HG02798 (cell line): ENCODE measurements around the gene TMEM72.

Source experiments
- ATAC-seq: cut with Tn5 transposase; IDR thresholded peaks from one replicate; pipeline ENCODE4 v1.9.1; 2021; ENCODE audit warnings: mild to moderate bottlenecking; ENCODE audit not compliant: unreplicated experiment, poor library complexity

The TMEM72 gene

GRCh38 chr10:44914891-44915290, 3.8 kb downstream of the TMEM72 start:
- ATAC-seq = no peak

GRCh38 chr10:44916429-44916828, 5.3 kb downstream of the TMEM72 start:
- ATAC-seq = no peak

GRCh38 chr10:44917848-44918247, 6.7 kb downstream of the TMEM72 start:
- ATAC-seq = no peak

DNA sequence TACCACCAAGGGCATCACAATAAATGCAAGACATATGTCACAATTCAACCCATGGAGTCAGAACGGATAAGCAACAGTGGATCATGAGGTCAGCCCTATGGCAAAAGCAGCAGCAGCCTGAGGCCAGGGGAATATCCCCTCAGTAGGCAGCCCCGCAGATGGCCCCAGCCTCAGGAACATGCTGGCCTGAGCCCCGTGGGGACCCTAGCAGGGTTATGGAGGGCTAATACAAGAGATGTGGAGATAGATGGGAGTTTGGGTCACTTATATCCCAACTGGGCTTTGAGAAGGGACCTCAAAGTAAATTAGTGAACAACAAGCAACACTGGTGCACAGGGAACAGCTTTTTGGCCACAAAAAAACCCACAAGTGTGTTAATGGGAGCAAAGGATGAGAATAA, 9.1 kb downstream of the TMEM72 start:
- ATAC-seq = no peak

- ATAC-seq = no peak
Measured at GRCh38 chr10:44921061-44921460, 9.9 kb downstream of the TMEM72 start.

DNA sequence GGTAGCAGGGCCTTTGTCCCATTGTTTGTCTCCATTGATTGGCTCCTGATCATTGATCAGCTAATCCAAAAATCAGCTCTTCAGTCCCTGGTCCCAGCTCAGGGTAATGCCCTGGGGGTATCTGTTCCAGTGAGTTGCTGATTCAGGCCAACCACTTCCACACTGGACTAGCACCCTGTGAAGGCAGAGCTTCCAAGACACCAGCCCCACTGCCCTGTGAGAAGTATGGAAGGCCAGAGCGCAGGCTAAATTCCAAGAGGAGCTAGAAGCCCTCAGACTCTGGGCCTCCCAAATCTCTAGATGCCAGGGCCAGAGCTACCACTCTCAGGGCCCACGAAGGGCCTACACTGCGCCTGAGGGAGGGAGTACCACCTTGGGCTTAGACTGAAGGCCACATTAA, 10.4 kb downstream of the TMEM72 start:
- ATAC-seq = no peak

GRCh38 chr10:44922021-44922420, 10.9 kb downstream of the TMEM72 start:
- no peak for ATAC-seq

DNA sequence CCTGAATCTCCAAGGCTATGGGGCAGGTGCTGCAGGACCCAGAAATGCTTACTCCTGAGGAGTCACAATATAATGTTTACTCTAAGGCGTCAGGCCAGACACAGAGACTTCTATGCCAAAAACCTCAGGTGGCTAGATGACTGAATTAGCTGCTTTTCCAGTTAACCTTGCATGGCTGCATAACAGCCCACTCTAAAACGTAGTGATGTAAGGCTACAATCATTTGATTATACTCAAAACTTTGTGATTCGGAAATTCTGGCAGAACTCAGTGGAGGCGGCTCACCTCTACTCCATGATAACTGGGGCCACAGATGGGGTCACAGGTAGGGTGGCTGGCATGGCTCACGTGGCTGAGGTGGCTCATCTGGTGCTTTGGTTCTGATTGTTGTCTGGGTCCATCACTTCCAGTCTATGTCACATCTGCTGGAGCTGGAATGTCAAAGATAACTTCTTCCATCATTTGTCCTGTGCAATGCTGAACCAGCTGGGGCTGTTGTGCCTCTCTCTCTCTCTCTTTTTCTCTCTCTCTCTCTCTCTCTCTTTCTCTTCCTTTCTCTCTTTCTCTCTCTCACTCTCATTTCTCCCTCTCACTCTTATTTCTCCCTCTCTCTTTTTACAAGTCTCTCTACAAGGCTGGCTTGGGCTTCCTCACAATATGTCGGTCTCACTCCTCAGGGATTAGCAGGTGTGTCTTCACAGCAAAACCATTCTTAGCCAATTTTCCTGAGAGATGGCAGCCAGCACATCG, 11.8 kb downstream of the TMEM72 start:
- no peak for ATAC-seq

GRCh38 chr10:44923611-44924010, 12.5 kb downstream of the TMEM72 start:
- no peak for ATAC-seq

DNA sequence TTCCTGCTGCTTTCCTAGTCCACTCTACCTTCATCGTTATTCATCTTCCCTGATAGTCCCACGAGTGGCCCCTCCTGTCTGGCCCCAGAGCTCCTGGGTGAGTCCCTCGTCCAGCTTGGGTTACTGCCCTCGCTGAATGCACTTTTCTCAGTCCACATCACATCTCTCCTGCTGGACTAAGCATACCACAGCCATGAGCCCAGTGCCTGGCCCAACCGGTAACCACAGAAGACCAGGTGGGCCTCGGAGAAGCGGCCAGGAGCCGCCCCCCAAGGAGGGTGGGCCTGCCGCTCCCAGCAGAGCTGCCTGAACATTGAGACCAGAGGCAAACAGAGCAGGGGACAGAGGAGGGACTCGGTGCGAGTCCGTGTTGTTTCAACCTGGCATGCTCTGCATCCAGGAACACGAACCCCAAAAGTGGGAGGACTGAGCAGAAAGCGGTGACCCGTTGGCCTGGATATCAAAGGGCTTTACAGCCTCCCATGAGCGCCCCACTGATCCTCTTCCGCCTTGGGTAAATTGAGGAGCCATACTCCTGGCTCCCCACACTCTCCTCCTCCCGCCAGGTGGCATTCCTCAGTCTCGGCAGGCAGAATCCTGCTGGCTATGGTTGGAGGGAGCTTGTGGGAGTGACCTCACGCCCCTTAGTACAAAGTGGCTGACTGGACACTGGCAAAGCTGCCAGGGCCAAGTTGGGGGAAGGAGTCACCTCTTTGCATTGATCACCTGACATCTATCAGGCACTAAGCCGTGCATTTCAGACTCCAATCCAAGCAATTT, 13.3 kb downstream of the TMEM72 start:
- no peak for ATAC-seq

GRCh38 chr10:44925224-44925623, 14.1 kb downstream of the TMEM72 start:
- no peak for ATAC-seq

GRCh38 chr10:44925811-44926750, 14.9 kb downstream of the TMEM72 start:
- ATAC-seq = no peak

DNA sequence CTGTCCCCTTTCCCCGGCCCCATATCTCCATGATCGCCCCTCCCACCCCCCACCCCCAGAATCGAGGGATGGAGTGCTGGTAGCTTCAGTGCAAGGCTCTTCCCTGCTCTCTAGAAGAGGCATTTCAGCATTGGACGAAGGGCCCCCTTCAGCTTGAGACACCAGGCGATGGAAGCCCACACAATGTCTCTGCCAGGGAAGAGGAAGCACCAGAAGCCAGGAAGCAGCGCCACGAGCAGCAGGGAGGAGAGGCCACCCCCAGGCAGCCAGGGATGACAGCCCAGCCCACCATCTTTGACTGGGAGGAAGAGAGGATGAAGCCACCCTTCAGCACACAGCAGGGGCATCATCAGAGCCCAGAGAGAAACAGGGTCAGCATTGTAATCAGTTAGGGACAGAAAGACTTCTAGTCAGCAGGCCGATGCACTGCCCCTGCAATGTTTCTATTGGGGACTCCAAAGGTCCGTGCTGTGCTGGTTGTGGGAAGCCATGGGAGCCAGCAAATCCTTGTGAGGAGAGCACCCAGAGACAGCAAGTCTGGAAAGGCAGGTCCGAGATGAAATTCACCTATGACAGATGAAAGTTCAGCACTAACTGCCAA, 15.7 kb downstream of the TMEM72 start:
- ATAC-seq = no peak

- no peak for ATAC-seq
Measured at GRCh38 chr10:44927352-44927751, 16.2 kb downstream of the TMEM72 start.

DNA sequence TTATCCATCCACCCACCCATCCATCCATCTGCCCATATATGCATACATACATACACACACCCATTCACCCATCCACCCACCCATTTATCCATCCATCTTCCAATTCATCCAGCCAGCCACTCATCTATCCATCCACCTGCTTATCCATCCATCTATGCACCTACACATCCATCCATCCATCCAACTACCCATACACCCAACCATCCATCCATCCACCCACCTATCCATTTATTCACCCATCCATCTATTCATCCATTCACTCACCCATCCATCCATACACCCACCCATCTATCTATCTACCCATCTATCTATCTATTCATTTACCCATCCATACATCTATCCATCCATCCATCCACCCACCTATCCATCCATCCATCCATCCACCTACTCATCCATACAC, 17.3 kb downstream of the TMEM72 start:
- no peak for ATAC-seq

GRCh38 chr10:44929356-44930255, 18.5 kb downstream of the TMEM72 start:
- ATAC-seq = no peak

- ATAC-seq = no peak
Measured at GRCh38 chr10:44930904-44931620, 19.9 kb downstream of the TMEM72 start.

DNA sequence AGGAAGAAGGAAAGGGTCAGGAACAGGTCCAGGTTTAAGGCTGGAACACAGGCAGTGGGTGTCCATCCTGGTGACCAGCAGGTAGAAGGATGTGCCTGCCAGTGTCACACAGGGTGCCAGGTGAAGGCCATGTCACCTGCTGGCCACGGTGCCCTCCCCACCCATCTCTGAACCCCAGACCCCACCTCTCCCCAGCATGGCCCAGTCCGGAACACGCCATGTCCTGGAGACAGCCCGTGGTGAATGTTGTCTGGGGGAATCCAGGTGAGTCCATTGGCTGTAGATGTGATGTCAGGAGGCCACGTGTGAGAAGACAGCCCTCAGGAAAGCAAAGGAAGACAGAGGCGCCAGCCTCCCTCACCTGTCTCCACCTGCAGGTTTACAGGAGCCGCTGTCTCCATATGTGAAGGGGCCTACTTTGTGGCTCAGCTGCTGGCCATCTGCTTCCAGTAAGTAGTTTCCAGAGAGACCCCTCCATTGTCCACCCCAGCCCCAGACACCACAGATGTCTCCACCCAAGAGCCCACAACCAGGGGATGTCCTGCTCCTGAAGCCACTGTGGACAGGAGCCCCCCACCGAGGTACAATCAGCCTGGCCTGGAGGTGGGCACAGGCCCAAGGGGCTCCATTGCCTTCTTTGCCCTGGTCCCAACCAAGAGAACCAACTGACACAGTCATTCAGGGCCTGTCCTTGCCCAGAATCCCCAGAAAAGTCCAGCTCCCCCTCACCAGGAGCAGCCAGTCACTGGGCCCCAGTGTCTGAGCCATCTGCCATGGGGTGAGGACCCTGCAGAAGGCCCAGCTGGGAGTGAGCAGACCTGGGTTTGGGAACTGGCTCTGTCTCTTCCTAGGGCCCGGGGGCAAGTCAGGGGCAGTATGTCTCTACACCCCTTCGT, 20.7 kb downstream of the TMEM72 start:
- no peak for ATAC-seq
